Measurements from ENCODE around the gene TTC23L.

Gene TTC23L

DNA sequence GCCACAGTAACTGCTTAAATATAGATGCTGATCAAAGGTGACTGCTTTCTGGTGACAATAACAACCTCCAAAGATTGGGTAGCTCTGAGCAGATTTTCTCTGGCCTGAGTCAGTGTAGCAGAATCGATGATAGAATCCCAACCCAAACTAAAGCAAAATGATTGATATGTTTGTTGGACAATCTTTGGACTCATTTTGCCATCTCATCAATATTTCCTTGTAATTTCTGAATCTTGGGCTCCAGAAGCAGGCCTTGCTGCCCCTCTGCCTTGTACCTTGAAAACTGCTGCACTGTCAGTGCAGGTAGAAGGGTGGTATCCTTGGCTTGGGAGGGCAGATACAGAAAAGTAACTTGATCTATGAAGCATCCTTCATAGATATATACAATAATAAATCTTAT, 18.9 kb downstream of the TTC23L start:
- DNase-seq (ENCODE audit: low read depth, low spot score) = no peak
- no peak for TF ChIP-seq FOXP2 (optimal IDR thresholded peaks at IDR 0.05; ENCODE audit: control extremely low read depth, extremely low read length, insufficient read depth)
- no peak for TF ChIP-seq EZH2 (IDR thresholded peaks at IDR 0.05)
- TF ChIP-seq POLR2AphosphoS5 (IDR thresholded peaks at IDR 0.05; ENCODE audit: borderline replicate concordance, low read depth, low read length) = no peak
- Histone ChIP-seq H3K9ac (ENCODE audit: insufficient read length) (no peak overlapping the region), H3K9me3 (ENCODE audit: low read depth, low read length) (no peaks in the 10 kb centered on the region), H3K36me3 (ENCODE audit: insufficient read depth, low read length) (no peaks in the 10 kb centered on the region), H3K4me3 (no peak overlapping the region), H3K27ac (no peak overlapping the region)

DNA sequence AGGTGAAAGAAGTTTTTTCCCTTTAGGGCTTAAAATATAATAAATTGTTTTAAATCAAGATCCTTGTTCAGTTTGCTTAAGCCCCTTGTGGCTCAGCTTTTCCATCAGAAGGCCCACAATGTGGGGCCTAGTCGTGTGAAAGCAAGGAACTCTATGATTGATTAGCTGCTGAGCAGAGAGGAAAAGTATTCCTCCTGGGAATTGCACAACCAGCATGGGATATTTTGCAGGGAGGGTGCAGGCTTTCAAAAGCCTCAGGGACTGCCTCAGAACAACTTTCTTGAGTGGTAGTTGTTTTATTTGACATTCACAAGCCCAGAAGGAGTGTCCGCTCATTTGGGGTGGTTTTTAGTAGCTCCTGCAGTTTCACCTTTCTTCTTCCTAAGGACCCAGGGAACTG, 19.8 kb downstream of the TTC23L start:
- no peak for TF ChIP-seq POLR2AphosphoS5 (IDR thresholded peaks at IDR 0.05; ENCODE audit: borderline replicate concordance, low read depth, low read length)
- no peak for TF ChIP-seq FOXP2 (optimal IDR thresholded peaks at IDR 0.05; ENCODE audit: control extremely low read depth, extremely low read length, insufficient read depth)
- no peak for TF ChIP-seq EZH2 (IDR thresholded peaks at IDR 0.05)

DNA sequence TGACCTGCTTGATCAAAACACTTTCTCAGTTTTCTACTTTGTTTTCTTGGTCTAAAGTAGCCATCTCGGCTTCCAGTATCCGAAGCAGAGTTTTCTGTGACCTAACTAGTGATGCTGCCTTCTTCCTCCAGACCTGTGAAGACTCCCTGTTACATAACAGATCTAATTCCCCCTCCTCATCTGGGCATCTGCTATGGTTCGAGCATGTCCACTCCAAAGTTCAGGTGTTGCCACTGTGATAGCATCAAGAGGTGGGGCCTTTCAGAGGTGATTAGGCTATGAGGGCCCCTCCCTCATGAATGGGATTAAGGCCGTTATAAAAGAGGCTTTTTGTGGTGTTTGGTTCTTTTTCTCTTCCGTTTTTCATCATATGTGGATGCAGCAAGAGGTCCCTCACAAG, 20.3 kb downstream of the TTC23L start:
- TF ChIP-seq POLR2AphosphoS5 (IDR thresholded peaks at IDR 0.05; ENCODE audit: borderline replicate concordance, low read depth, low read length) (no peak), FOXP2 (optimal IDR thresholded peaks at IDR 0.05; ENCODE audit: control extremely low read depth, extremely low read length, insufficient read depth) (no peak), EZH2 (IDR thresholded peaks at IDR 0.05) (no peak)
- no peak for DNase-seq (ENCODE audit: low read depth, low spot score)
- no peak overlapping the region for H3K9ac ChIP-seq (ENCODE audit: insufficient read length)
- no peak overlapping the region for H3K4me3 ChIP-seq
- H3K36me3 ChIP-seq (ENCODE audit: insufficient read depth, low read length) = no peaks in the 10 kb centered on the region
- no peaks in the 10 kb centered on the region for H3K9me3 ChIP-seq (ENCODE audit: low read depth, low read length)
- no peak overlapping the region for H3K27ac ChIP-seq

More for the DNA sequence above, 19.8 kb downstream of the TTC23L start:
- DNase-seq (ENCODE audit: low read depth, low spot score) = no peak
- Histone ChIP-seq H3K9me3 (ENCODE audit: low read depth, low read length) (no peaks in the 10 kb centered on the region), H3K4me3 (no peak overlapping the region), H3K9ac (ENCODE audit: insufficient read length) (no peak overlapping the region), H3K27ac (no peak overlapping the region), H3K36me3 (ENCODE audit: insufficient read depth, low read length) (no peaks in the 10 kb centered on the region)

GRCh38 chr5:34863946-34864345, 25.0 kb downstream of the TTC23L start:
- TF ChIP-seq POLR2AphosphoS5 (IDR thresholded peaks at IDR 0.05; ENCODE audit: borderline replicate concordance, low read depth, low read length) = no peak
- TF ChIP-seq FOXP2 (optimal IDR thresholded peaks at IDR 0.05; ENCODE audit: control extremely low read depth, extremely low read length, insufficient read depth) = no peak
- no peak for TF ChIP-seq EZH2 (IDR thresholded peaks at IDR 0.05)
- H3K36me3 ChIP-seq (ENCODE audit: insufficient read depth, low read length) = no peaks in the 10 kb centered on the region
- no peak for DNase-seq (ENCODE audit: low read depth, low spot score)
- H3K4me3 ChIP-seq = no peak overlapping the region
- no peaks in the 10 kb centered on the region for H3K9me3 ChIP-seq (ENCODE audit: low read depth, low read length)
- H3K27ac ChIP-seq = no peak overlapping the region
- H3K9ac ChIP-seq (ENCODE audit: insufficient read length) = no peak overlapping the region

GRCh38 chr5:34865091-34865490, 26.1 kb downstream of the TTC23L start:
- Histone ChIP-seq H3K27ac (no peak overlapping the region), H3K36me3 (ENCODE audit: insufficient read depth, low read length) (no peaks in the 10 kb centered on the region), H3K9me3 (ENCODE audit: low read depth, low read length) (no peaks in the 10 kb centered on the region), H3K4me3 (no peak overlapping the region), H3K9ac (ENCODE audit: insufficient read length) (no peak overlapping the region)
- DNase-seq (ENCODE audit: low read depth, low spot score) = no peak
- TF ChIP-seq FOXP2 (optimal IDR thresholded peaks at IDR 0.05; ENCODE audit: control extremely low read depth, extremely low read length, insufficient read depth) = no peak
- no peak for TF ChIP-seq POLR2AphosphoS5 (IDR thresholded peaks at IDR 0.05; ENCODE audit: borderline replicate concordance, low read depth, low read length)

- H3K36me3 ChIP-seq (ENCODE audit: insufficient read depth, low read length) = no peaks in the 10 kb centered on the region
- no peak overlapping the region for H3K27ac ChIP-seq
- H3K9ac ChIP-seq (ENCODE audit: insufficient read length) = no peak overlapping the region
- no peak for TF ChIP-seq FOXP2 (optimal IDR thresholded peaks at IDR 0.05; ENCODE audit: control extremely low read depth, extremely low read length, insufficient read depth)
- no peak for TF ChIP-seq POLR2AphosphoS5 (IDR thresholded peaks at IDR 0.05; ENCODE audit: borderline replicate concordance, low read depth, low read length)
- no peak for TF ChIP-seq EZH2 (IDR thresholded peaks at IDR 0.05)
- H3K4me3 ChIP-seq = no peak overlapping the region
- H3K9me3 ChIP-seq (ENCODE audit: low read depth, low read length) = no peaks in the 10 kb centered on the region
- no peak for DNase-seq (ENCODE audit: low read depth, low spot score)
Observed at GRCh38 chr5:34866989-34867471, 28.1 kb downstream of the TTC23L start.

GRCh38 chr5:34867660-34868059, 28.7 kb downstream of the TTC23L start:
- no peak overlapping the region for H3K9ac ChIP-seq (ENCODE audit: insufficient read length)
- no peak for DNase-seq (ENCODE audit: low read depth, low spot score)
- H3K27ac ChIP-seq = no peak overlapping the region
- TF ChIP-seq POLR2AphosphoS5 (IDR thresholded peaks at IDR 0.05; ENCODE audit: borderline replicate concordance, low read depth, low read length) (no peak), FOXP2 (optimal IDR thresholded peaks at IDR 0.05; ENCODE audit: control extremely low read depth, extremely low read length, insufficient read depth) (no peak), EZH2 (IDR thresholded peaks at IDR 0.05) (no peak)
- no peaks in the 10 kb centered on the region for H3K9me3 ChIP-seq (ENCODE audit: low read depth, low read length)
- no peak overlapping the region for H3K4me3 ChIP-seq
- H3K36me3 ChIP-seq (ENCODE audit: insufficient read depth, low read length) = no peaks in the 10 kb centered on the region

DNA sequence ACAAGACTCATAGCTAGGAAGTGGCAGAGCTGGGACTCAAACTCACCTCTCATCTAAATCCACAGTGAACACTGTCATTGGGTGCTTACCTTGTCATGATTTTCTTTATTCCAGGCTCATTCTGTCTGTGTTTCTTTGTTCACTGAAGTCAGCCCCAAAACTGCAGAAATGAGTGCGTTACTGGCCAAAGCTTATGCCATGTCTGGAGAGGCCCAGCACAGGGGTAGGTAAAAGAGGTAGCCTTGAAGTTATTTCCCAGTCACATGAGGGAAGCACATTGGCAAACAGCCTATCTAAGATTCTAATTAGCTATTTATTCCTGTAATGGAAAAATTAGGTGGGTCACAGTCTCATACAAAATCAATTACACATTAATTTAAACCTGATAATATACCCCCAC, 29.8 kb downstream of the TTC23L start:
- H3K9ac ChIP-seq (ENCODE audit: insufficient read length) = no peak overlapping the region
- DNase-seq (ENCODE audit: low read depth, low spot score) = no peak

GRCh38 chr5:34869256-34869655, 30.3 kb downstream of the TTC23L start:
- Histone ChIP-seq H3K4me3 (no peak overlapping the region), H3K9ac (ENCODE audit: insufficient read length) (no peak overlapping the region), H3K36me3 (ENCODE audit: insufficient read depth, low read length) (no peaks in the 10 kb centered on the region), H3K27ac (no peak overlapping the region), H3K9me3 (ENCODE audit: low read depth, low read length) (no peaks in the 10 kb centered on the region)
- no peak for TF ChIP-seq FOXP2 (optimal IDR thresholded peaks at IDR 0.05; ENCODE audit: control extremely low read depth, extremely low read length, insufficient read depth)
- TF ChIP-seq POLR2AphosphoS5 (IDR thresholded peaks at IDR 0.05; ENCODE audit: borderline replicate concordance, low read depth, low read length) = no peak
- no peak for TF ChIP-seq EZH2 (IDR thresholded peaks at IDR 0.05)
- no peak for DNase-seq (ENCODE audit: low read depth, low spot score)

More for the DNA sequence above, 29.8 kb downstream of the TTC23L start:
- H3K27ac ChIP-seq = no peak overlapping the region
- H3K4me3 ChIP-seq = no peak overlapping the region
- TF ChIP-seq EZH2 (IDR thresholded peaks at IDR 0.05) (no peak), POLR2AphosphoS5 (IDR thresholded peaks at IDR 0.05; ENCODE audit: borderline replicate concordance, low read depth, low read length) (no peak), FOXP2 (optimal IDR thresholded peaks at IDR 0.05; ENCODE audit: control extremely low read depth, extremely low read length, insufficient read depth) (no peak)
- H3K36me3 ChIP-seq (ENCODE audit: insufficient read depth, low read length) = no peaks in the 10 kb centered on the region
- H3K9me3 ChIP-seq (ENCODE audit: low read depth, low read length) = no peaks in the 10 kb centered on the region

Measured in SK-N-MC (cell line).